PC-9 (cell line): ENCODE measurements around the gene SPG21.

Experiments
- EZH2 ChIP-seq: fragments of 200-600 bp; sonication (generic); IDR thresholded peaks from 2 replicates; pipeline ENCODE4 v1.8.0; 2017; ENCODE audit warnings: antibody characterized with exemption, low read depth
- TF ChIP-seq, protein P1 (sequence below): fragments of 200-600 bp; sonication (generic); conservative IDR thresholded peaks from 2 replicates; pipeline ENCODE4 v1.6.1; 2017; ENCODE audit warnings: mixed run types, antibody characterized with exemption, mild to moderate bottlenecking, moderate library complexity

DNA sequence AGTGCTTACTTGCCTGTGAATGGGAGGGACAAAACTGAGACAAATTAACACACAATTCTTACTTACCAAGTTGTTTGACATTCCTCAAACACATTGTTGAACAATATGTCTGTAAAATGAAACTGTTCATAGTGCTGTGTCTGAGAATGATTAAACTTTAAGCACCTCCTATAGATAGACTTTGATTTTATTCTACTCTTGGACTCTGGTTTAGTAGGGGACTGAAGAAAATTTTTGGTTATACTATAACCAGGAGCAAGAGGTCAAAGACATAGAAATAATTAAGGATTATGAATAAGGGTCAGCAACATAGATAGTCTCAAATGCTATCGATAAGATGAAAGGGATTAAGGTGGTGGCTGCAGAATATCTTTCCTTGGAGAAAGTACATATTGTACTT, 47.6 kb upstream of the SPG21 start:
- TF ChIP-seq, protein P1, sequence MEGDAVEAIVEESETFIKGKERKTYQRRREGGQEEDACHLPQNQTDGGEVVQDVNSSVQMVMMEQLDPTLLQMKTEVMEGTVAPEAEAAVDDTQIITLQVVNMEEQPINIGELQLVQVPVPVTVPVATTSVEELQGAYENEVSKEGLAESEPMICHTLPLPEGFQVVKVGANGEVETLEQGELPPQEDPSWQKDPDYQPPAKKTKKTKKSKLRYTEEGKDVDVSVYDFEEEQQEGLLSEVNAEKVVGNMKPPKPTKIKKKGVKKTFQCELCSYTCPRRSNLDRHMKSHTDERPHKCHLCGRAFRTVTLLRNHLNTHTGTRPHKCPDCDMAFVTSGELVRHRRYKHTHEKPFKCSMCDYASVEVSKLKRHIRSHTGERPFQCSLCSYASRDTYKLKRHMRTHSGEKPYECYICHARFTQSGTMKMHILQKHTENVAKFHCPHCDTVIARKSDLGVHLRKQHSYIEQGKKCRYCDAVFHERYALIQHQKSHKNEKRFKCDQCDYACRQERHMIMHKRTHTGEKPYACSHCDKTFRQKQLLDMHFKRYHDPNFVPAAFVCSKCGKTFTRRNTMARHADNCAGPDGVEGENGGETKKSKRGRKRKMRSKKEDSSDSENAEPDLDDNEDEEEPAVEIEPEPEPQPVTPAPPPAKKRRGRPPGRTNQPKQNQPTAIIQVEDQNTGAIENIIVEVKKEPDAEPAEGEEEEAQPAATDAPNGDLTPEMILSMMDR, result no peak
- no peak for TF ChIP-seq EZH2
